ENCODE results near the gene CDADC1.

Gene CDADC1

GRCh38 chr13:49247643-49248621 is at the start of gene CDADC1:
TSS of gene CDADC1 (plus strand) at chr13:49247925. CDS start at chr13:49248038, 113 bp downstream.
- H3K27ac Mint-ChIP-seq: peak within 1 kb of the TSS; percentile 98
- no peaks in the 10 kb centered on the region for H3K9me3 Mint-ChIP-seq
- peak within 1 kb of the TSS; percentile 97 for H3K4me3 Mint-ChIP-seq
- H3K4me1 Mint-ChIP-seq: peaks cover 27% of the 10 kb centered on the region
- peak; percentile 96 to 97 for DNase-seq (ENCODE audit: low spot score in 2 of 2)
- peaks cover 18% of the 10 kb centered on the region for H3K36me3 Mint-ChIP-seq
- peak; percentile 97 for ATAC-seq

- no peak for ATAC-seq
- no peak overlapping the region for H3K27ac Mint-ChIP-seq
- no peaks in the 10 kb centered on the region for H3K4me1 Mint-ChIP-seq
- no peaks in the 10 kb centered on the region for H3K9me3 Mint-ChIP-seq
- no peak overlapping the region for H3K4me3 Mint-ChIP-seq
- H3K36me3 Mint-ChIP-seq: peaks cover 78% of the 10 kb centered on the region
- DNase-seq (ENCODE audit: low spot score in 2 of 2): no peak
These were observed 41.1 kb upstream of the CDADC1 start for GRCh38 chr13:49206641-49207040.

- Mint-ChIP-seq H3K4me1 (no peaks in the 10 kb centered on the region), H3K4me3 (no peak overlapping the region), H3K9me3 (no peaks in the 10 kb centered on the region), H3K27ac (no peak overlapping the region), H3K36me3 (peaks cover 60% of the 10 kb centered on the region)
- DNase-seq (ENCODE audit: low spot score in 2 of 2): no peak
- ATAC-seq: no peak
These were observed 39.1 kb upstream of the CDADC1 start for GRCh38 chr13:49208619-49209018.

- ATAC-seq (no peak), DNase-seq (ENCODE audit: low spot score in 2 of 2) (no peak)
- Mint-ChIP-seq H3K4me1 (peaks cover 9% of the 10 kb centered on the region), H3K36me3 (peaks cover 49% of the 10 kb centered on the region), H3K9me3 (no peaks in the 10 kb centered on the region), H3K4me3 (no peak overlapping the region), H3K27ac (no peak overlapping the region)
These were observed 37.6 kb upstream of the CDADC1 start for GRCh38 chr13:49210114-49210513.

- peaks cover 12% of the 10 kb centered on the region for H3K4me1 Mint-ChIP-seq
- ATAC-seq (no peak), DNase-seq (ENCODE audit: low spot score in 2 of 2) (no peak)
- no peaks in the 10 kb centered on the region for H3K9me3 Mint-ChIP-seq
- H3K4me3 Mint-ChIP-seq: no peak overlapping the region
- no peak overlapping the region for H3K27ac Mint-ChIP-seq
- H3K36me3 Mint-ChIP-seq: peaks cover 43% of the 10 kb centered on the region
These were observed 37.1 kb upstream of the CDADC1 start for GRCh38 chr13:49210669-49211068.

- H3K4me3 Mint-ChIP-seq: no peak overlapping the region
- H3K9me3 Mint-ChIP-seq: no peaks in the 10 kb centered on the region
- no peak for DNase-seq (ENCODE audit: low spot score in 2 of 2)
- H3K27ac Mint-ChIP-seq: no peak overlapping the region
- ATAC-seq: no peak
- H3K36me3 Mint-ChIP-seq: peaks cover 15% of the 10 kb centered on the region
- peaks cover 21% of the 10 kb centered on the region for H3K4me1 Mint-ChIP-seq
These were observed 34.2 kb upstream of the CDADC1 start for GRCh38 chr13:49213539-49213938.

- ATAC-seq (no peak), DNase-seq (ENCODE audit: low spot score in 2 of 2) (peak in 1 of 2 donors; percentile 39)
- peaks cover 15% of the 10 kb centered on the region for H3K36me3 Mint-ChIP-seq
- H3K4me1 Mint-ChIP-seq: peaks cover 26% of the 10 kb centered on the region
- H3K27ac Mint-ChIP-seq: peak overlapping the region; percentile 68
- H3K4me3 Mint-ChIP-seq: no peak overlapping the region
- H3K9me3 Mint-ChIP-seq: no peaks in the 10 kb centered on the region
These were observed 33.5 kb upstream of the CDADC1 start for GRCh38 chr13:49213997-49214916.

GRCh38 chr13:49214917-49215376 is 32.8 kb upstream of the CDADC1 start:
- DNase-seq (ENCODE audit: low spot score in 2 of 2) (peak in 1 of 2 donors; percentile 50), ATAC-seq (peak; percentile 66)
- Mint-ChIP-seq H3K9me3 (no peaks in the 10 kb centered on the region), H3K4me1 (peaks cover 30% of the 10 kb centered on the region), H3K27ac (peak overlapping the region; percentile 68), H3K36me3 (peaks cover 9% of the 10 kb centered on the region), H3K4me3 (no peak overlapping the region)

GRCh38 chr13:49216334-49216733 is 31.4 kb upstream of the CDADC1 start:
- Mint-ChIP-seq H3K4me3 (no peak overlapping the region), H3K36me3 (peaks cover 6% of the 10 kb centered on the region), H3K9me3 (no peaks in the 10 kb centered on the region), H3K27ac (no peak overlapping the region), H3K4me1 (peaks cover 33% of the 10 kb centered on the region)
- DNase-seq (ENCODE audit: low spot score in 2 of 2) (peak in 1 of 2 donors; percentile 30), ATAC-seq (no peak)

- ATAC-seq (no peak), DNase-seq (ENCODE audit: low spot score in 2 of 2) (peak in 1 of 2 donors; percentile 40)
- H3K9me3 Mint-ChIP-seq: no peaks in the 10 kb centered on the region
- no peak overlapping the region for H3K4me3 Mint-ChIP-seq
- H3K27ac Mint-ChIP-seq: no peak overlapping the region
- peaks cover 35% of the 10 kb centered on the region for H3K4me1 Mint-ChIP-seq
- no peaks in the 10 kb centered on the region for H3K36me3 Mint-ChIP-seq
These were observed 29.7 kb upstream of the CDADC1 start for GRCh38 chr13:49217962-49218492.

GRCh38 chr13:49218493-49219051 is 29.2 kb upstream of the CDADC1 start:
- peak in 1 of 2 donors; percentile 30 for DNase-seq (ENCODE audit: low spot score in 2 of 2)
- H3K4me1 Mint-ChIP-seq: peaks cover 35% of the 10 kb centered on the region
- no peak for ATAC-seq
- no peaks in the 10 kb centered on the region for H3K9me3 Mint-ChIP-seq
- no peaks in the 10 kb centered on the region for H3K36me3 Mint-ChIP-seq
- no peak overlapping the region for H3K4me3 Mint-ChIP-seq
- no peak overlapping the region for H3K27ac Mint-ChIP-seq

GRCh38 chr13:49219647-49220035 is 28.1 kb upstream of the CDADC1 start:
- H3K4me3 Mint-ChIP-seq: peak overlapping the region; percentile 68
- H3K9me3 Mint-ChIP-seq: no peaks in the 10 kb centered on the region
- H3K27ac Mint-ChIP-seq: no peak overlapping the region
- peaks cover 31% of the 10 kb centered on the region for H3K4me1 Mint-ChIP-seq
- ATAC-seq (no peak), DNase-seq (ENCODE audit: low spot score in 2 of 2) (peak in 1 of 2 donors; percentile 55)
- H3K36me3 Mint-ChIP-seq: no peaks in the 10 kb centered on the region

GRCh38 chr13:49220036-49220855 is 27.5 kb upstream of the CDADC1 start, which contains the start of gene MLNR:
TSS of gene MLNR (plus strand) at chr13:49220338. CDS start at chr13:49220338, 0 bp downstream.
- Mint-ChIP-seq H3K27ac (no peak within 1 kb of the TSS), H3K4me3 (peak within 1 kb of the TSS; percentile 68), H3K9me3 (no peaks in the 10 kb centered on the region), H3K4me1 (peaks cover 25% of the 10 kb centered on the region), H3K36me3 (no peaks in the 10 kb centered on the region)
- DNase-seq (ENCODE audit: low spot score in 2 of 2) (peak; percentile 8 to 64), ATAC-seq (peak; percentile 66)
